ENCODE results near the gene ZSCAN16. TPM values are rescaled to one million over a fixed set of nuclear protein-coding genes. Genes with fewer than 3 reads are reported as not detected.

Gene ZSCAN16
- total RNA-seq, 1 experiment from 2014 or later = 8.1 TPM

- ATAC-seq (no peak), DNase-seq (no peak)
- Histone ChIP-seq H3K9me2 (replicated peaks; ENCODE audit: low read length) (no peaks in the 10 kb centered on the region), H3K4me3 (ENCODE audit: low read length) (no peak overlapping the region), H3K36me3 (ENCODE audit: low read depth, low read length) (no peaks in the 10 kb centered on the region), H3K4me2 (ENCODE audit: low read length) (no peak overlapping the region), H3F3A (ENCODE audit: low read length, unreplicated experiment) (no peaks in the 10 kb centered on the region), H3K27ac (ENCODE audit: low read length) (no peak overlapping the region), H3K9ac (ENCODE audit: low read length) (no peak overlapping the region), H2AFZ (ENCODE audit: low read length) (no peak overlapping the region), H3K4me1 (ENCODE audit: insufficient read depth, low read length) (peaks cover 14% of the 10 kb centered on the region), H3K27me3 (ENCODE audit: low read length) (no peaks in the 10 kb centered on the region), H4K20me1 (ENCODE audit: low read length) (no peaks in the 10 kb centered on the region), H3K9me3 (ENCODE audit: low read length) (no peaks in the 10 kb centered on the region), H3K79me2 (ENCODE audit: low read length) (peaks cover 24% of the 10 kb centered on the region)
- intact Hi-C loops (cut with micrococcal nuclease) = loop anchor here (1.0 to 10.0 kb wide), 5 partner anchors 133 to 450 kb away; partner anchors contain the start of genes ZSCAN26 and ZSCAN31
- TF ChIP-seq CTCF (conservative IDR thresholded peaks at IDR 0.05; ENCODE audit: low read depth, low read length) (no peak), EZH2phosphoT487 (IDR thresholded peaks at IDR 0.05; ENCODE audit: borderline replicate concordance, low read length) (no peak), EZH2 (IDR thresholded peaks at IDR 0.05; ENCODE audit: low read length, unreplicated experiment) (no peak)
- CTCF ChIA-PET = no interaction called here
- POLR2A ChIA-PET (ENCODE audit: unreplicated experiment) = no interaction called here
- no TSS peak for BruUV-seq (replicated peaks)
These were observed 10.3 kb downstream of the ZSCAN16 start for GRCh38 chr6:28134716-28135115.

- Histone ChIP-seq H3K9ac (ENCODE audit: low read length) (0 out of 2 replicates have a peak overlapping the region, but pooled peaks have one; percentile 87), H3K9me3 (ENCODE audit: low read length) (no peaks in the 10 kb centered on the region), H3K9me2 (replicated peaks; ENCODE audit: low read length) (no peaks in the 10 kb centered on the region), H3K4me2 (ENCODE audit: low read length) (peak overlapping the region; percentile 95), H3K27me3 (ENCODE audit: low read length) (no peaks in the 10 kb centered on the region), H3K27ac (ENCODE audit: low read length) (no peak overlapping the region), H3K79me2 (ENCODE audit: low read length) (peaks cover 19% of the 10 kb centered on the region), H3F3A (ENCODE audit: low read length, unreplicated experiment) (no peaks in the 10 kb centered on the region), H3K4me3 (ENCODE audit: low read length) (peak overlapping the region; percentile 91), H4K20me1 (ENCODE audit: low read length) (no peaks in the 10 kb centered on the region), H3K4me1 (ENCODE audit: insufficient read depth, low read length) (peaks cover 14% of the 10 kb centered on the region), H3K36me3 (ENCODE audit: low read depth, low read length) (no peaks in the 10 kb centered on the region), H2AFZ (ENCODE audit: low read length) (no peak overlapping the region)
- ChIA-PET POLR2A (ENCODE audit: unreplicated experiment) (no interaction called here), CTCF (no interaction called here)
- DNase-seq (no peak), ATAC-seq (no peak)
- no TSS peak for BruUV-seq (replicated peaks)
- intact Hi-C loops (cut with micrococcal nuclease) = loop anchor here (5.0 to 10.0 kb wide), 3 partner anchors 202 to 449 kb away; partner anchors contain the start of gene ZSCAN31
- TF ChIP-seq EZH2phosphoT487 (IDR thresholded peaks at IDR 0.05; ENCODE audit: borderline replicate concordance, low read length) (no peak), EZH2 (IDR thresholded peaks at IDR 0.05; ENCODE audit: low read length, unreplicated experiment) (no peak), CTCF (conservative IDR thresholded peaks at IDR 0.05; ENCODE audit: low read depth, low read length) (no peak)
These were observed 11.0 kb downstream of the ZSCAN16 start for GRCh38 chr6:28135393-28135792.

All from PC-3 (cell line).